GM19395 (cell line): ENCODE measurements around the gene LHFPL5.

Experiments used
- ATAC-seq: cut with Tn5 transposase; IDR thresholded peaks from one replicate; pipeline ENCODE4 v1.9.1; 2021; ENCODE audit warnings: mild to moderate bottlenecking, moderate library complexity; ENCODE audit not compliant: unreplicated experiment

LHFPL5 gene

GRCh38 chr6:35790683-35791082 lies 14.5 kb upstream of the LHFPL5 start:
- no peak for ATAC-seq

GRCh38 chr6:35794536-35795452 lies 10.4 kb upstream of the LHFPL5 start:
- ATAC-seq: no peak

GRCh38 chr6:35795453-35796071 lies 9.6 kb upstream of the LHFPL5 start:
- ATAC-seq: no peak

DNA sequence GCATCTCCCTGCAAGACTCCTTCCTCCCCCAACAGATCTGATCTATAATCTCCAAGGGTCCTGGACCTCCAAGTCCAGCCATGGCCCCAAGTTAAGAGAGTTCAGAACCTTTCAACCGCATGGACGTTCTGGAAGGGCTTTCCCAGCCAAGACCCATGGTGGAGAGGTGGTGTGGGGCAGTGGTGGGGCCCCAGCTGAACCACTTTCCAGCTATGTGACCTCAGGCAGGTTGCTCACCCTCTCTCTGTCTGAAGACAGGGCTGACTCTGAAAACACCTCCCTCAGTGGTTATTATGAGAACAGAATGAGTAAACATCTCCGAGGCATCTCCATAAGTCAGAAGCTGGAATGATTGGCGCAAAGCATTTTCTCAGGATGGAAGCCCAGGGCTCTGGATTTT lies 8.9 kb upstream of the LHFPL5 start:
- ATAC-seq: no peak

GRCh38 chr6:35797837-35798526 lies 7.2 kb upstream of the LHFPL5 start:
- ATAC-seq: no peak

DNA sequence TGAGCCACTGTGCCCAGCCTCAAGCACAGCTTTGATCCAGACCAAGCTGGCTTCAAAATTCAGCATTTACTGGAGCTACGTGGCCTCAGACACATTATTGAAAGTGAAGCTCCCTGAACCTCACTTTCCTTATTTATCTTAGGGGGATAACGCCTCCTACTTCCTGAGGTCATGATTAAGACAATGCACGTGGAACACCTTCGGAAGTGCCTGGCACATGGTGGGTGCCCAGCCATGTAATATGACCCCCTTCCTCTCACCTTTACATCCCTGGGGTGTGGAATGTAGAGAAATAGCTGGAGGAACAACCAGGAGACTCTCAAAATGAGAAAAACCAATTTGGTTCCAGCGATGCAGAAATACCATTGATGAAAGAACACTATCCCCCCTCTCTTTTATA lies 6.4 kb upstream of the LHFPL5 start:
- ATAC-seq: no peak

GRCh38 chr6:35801148-35801547 lies 4.0 kb upstream of the LHFPL5 start:
- no peak for ATAC-seq

DNA sequence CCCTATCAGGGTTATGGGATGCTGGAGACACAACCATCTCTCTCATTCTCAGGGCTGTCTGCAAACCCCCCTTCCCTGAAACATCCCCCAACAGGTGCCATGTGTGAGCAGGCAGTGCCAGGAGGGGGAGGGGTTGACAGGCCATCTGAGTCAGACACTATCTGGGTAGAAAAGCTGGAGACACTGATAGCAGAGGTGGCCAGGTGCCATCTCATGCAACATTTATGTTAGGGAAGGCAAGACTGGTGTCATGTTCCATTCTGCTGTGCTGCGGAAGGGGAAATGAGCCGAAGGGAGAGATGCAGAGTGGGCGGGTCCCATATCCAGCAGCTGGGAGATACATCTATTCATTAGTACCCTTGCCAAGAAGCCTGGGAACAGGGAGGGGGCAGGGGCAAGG lies 3.5 kb downstream of the LHFPL5 start:
- no peak for ATAC-seq

DNA sequence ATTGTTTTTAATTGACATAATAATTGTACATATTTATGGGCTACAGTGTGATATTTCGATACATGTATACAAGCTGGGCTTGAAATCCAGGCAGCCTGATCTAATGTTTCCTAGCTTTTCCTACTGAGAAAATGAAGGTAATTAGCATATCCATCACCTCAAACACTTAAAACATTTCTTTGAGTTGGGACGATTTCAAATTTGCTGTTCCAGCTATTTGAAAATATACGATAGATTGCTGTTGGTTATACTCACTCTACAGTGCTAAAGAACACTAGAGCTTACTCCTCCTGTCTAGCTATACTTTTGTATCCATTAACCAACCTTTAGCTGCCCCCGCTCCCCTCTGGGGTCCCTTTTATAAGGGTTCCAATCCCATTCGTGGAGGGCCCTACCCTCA lies 4.7 kb downstream of the LHFPL5 start:
- no peak for ATAC-seq

DNA sequence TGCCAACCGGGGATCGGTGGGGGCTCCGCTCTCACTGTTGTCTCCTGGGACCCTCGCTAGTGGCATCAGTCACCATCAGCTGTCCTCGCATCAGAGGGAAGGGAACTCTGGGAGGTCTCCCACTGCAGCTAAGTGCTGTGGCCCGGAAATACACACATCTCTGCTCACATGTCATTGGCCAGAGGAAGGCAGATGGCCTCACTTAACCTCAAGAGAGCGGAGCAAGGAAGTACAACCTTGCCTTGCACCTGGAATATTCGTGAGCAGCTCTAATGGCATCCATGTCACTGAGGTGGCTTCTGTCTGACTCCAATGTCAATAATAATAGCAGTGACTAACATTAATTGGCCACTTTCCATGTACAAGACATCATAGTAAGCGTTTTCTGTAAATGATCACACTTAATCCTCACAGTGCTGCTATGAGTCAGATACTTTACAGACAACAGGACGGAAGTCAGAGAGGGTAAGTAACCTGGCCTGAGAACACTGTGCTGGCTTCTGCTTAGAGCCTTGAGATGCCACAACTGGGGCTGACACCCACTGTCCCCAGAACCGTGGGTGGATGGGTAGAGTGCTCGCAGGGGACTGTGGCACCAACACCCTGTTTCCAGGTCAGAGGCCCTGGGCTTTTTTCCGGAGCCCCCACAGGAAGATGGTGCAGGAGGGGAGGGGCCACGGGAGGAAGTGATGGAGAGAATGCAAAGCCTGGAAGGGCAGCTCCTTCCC lies 6.0 kb downstream of the LHFPL5 start:
- no peak for ATAC-seq

DNA sequence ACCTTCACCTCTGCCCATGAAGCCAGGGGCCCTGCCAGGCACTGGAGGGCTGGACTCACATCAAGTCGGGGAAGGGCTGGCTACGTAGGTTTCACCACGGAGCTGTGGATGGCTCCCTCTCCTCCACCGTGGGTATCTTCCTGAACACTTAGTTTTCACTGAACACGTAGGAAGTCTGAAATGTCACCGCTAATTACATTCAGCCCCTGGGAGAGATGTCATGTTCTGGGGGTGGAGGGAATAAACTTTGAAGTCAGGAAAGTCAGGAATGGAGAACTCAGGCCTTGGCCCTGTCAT lies 6.5 kb downstream of the LHFPL5 start:
- ATAC-seq: no peak

- no peak for ATAC-seq
These were observed 12.4 kb downstream of the LHFPL5 start for GRCh38 chr6:35817515-35817914.

DNA sequence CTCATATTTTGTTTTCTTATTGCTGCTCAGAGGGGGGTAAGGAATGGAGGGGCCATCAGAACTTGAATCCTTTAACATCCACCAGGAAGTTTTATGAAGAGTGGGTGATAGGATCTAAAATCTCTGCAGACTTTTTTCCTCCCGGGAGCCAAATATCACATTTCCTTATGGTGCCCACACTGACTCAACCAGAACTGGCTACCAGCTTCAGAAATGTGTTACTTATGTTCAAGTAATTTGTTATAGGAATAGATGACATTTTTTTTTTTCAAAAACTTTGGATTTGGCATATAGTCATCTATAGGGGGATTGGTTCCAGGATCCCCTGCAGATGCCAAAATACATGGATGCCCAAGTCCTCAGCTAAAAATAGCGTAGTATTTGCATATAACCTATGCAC lies 18.4 kb downstream of the LHFPL5 start:
- ATAC-seq: no peak

DNA sequence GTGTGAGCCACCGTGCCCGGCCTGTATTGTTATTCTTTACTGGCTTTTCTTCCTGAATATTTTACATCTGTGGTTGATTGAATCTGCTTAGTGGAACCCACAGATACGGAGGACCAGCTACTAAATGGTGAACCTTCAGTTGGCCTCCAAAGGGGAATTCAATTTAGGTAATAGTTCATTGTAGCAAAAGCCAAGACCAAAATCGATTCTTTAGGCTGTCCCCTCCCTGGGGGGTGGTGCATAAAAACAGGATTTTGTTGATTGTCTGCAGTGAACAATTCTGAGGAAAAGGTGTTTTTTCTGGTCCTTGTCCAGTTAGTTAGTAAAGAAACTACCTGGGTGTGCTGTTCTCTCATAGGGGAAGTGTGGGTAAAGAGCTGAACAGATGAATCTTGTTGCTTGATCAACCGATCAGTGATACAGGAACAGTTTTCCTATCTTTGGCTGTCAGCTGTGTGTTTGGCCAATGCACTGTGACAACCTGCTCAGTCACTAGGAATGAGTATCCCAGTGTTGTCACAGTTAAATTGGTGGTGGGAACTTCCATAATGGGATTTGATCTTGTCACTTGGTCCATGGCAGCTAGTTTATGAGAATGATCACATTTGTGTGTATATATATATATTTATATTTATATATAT lies 19.5 kb downstream of the LHFPL5 start:
- ATAC-seq: no peak

- no peak for ATAC-seq
These were observed 24.2 kb downstream of the LHFPL5 start for GRCh38 chr6:35829306-35829705.

DNA sequence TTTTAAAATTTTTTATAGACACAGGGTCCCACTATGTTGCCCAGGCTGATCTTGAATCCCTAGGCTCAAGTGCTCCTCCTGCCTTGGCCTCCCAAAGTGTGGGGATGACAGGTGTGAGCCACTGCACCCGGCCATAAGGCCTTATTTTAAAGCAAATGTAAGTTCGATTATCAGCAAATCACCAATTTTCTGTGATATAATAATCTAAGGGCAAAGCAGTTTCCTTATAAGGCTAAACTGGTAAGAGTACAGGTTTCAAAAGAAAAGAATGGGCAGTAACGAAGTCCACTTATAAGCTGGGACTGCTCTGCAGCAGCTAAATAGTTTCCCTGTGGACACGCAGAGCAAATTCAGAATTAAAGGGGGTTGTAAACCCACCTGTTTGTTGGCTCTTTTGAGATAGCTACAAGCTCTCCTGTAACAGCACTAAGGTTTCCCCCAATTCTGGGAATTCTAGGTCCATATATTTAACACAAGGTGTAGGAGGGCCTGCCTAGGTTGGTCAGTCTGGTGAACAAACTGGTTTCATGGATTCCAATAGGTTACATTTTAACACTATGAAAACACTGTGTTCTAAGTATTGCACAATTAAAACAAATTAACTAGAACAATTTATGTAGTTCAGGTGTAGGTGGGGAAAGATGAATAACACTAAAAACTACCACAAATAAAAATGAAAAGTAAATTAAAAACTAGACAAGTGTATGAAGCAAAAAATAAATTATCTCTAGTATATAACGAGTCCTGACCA lies 26.3 kb downstream of the LHFPL5 start:
- no peak for ATAC-seq

- ATAC-seq: no peak
These were observed 28.4 kb downstream of the LHFPL5 start for GRCh38 chr6:35833536-35833935.

- ATAC-seq: no peak
These were observed 33.9 kb downstream of the LHFPL5 start for GRCh38 chr6:35839019-35839418.

GRCh38 chr6:35842381-35842780 lies 37.2 kb downstream of the LHFPL5 start:
- no peak for ATAC-seq

GRCh38 chr6:35844290-35844689 lies 39.1 kb downstream of the LHFPL5 start:
- ATAC-seq: no peak
